HG03095 (cell line): ENCODE results near the gene TBR1.

Experiments used
- ATAC-seq: cut with Tn5 transposase; IDR thresholded peaks from one replicate; pipeline ENCODE4 v1.9.1; 2021; ENCODE audit warnings: moderate library complexity; ENCODE audit not compliant: unreplicated experiment

The TBR1 gene

DNA sequence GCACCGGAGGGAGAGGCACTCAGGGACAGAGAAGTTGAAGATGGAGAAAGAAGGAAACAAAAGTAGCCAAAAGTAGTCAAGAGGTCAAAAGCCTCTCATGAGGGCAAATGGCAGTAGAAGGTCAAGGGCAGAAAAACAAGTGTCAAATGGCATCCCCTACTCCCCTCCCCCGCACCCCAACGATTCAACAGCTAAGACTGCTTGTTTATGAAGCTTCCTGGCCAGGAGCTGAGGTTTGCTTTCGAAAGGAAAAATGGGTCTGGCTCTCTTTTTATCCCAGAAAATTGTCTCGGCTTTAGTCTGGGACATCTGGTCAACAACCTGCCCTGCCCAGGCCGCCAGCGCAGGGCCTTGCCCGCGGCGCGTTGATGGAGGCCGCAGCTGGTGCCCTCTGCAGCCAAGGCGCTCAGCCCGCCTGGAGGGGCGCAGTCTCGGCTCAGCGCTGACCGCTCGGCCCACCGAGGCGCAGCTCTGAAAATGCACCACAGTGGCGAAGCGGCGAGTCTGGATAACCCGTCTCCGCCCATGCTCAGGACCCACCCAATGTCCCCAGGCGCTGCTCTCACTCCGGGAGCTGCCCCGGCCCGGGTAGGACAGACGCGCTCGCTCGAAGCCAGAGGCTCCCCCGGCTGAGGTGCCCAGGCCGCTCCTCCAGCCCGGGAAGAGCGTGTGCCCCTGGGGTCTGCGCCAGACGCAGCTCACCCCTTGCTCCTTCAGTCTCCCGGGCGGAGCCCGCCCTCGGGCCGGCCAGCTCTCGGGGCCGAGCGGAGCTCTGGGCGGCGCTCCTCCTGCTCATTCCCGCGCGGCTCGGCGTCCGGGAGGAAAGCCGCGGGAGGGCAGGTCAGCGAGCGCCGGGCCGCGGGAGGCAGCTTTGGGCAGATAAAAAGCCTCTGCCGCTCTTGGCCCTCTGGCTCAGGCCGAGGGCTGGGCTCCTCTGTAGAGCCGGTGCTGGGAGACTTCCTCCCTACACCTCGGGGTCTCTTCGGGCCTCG lies 1.8 kb upstream of the TBR1 start:
- ATAC-seq = peak; percentile 42

DNA sequence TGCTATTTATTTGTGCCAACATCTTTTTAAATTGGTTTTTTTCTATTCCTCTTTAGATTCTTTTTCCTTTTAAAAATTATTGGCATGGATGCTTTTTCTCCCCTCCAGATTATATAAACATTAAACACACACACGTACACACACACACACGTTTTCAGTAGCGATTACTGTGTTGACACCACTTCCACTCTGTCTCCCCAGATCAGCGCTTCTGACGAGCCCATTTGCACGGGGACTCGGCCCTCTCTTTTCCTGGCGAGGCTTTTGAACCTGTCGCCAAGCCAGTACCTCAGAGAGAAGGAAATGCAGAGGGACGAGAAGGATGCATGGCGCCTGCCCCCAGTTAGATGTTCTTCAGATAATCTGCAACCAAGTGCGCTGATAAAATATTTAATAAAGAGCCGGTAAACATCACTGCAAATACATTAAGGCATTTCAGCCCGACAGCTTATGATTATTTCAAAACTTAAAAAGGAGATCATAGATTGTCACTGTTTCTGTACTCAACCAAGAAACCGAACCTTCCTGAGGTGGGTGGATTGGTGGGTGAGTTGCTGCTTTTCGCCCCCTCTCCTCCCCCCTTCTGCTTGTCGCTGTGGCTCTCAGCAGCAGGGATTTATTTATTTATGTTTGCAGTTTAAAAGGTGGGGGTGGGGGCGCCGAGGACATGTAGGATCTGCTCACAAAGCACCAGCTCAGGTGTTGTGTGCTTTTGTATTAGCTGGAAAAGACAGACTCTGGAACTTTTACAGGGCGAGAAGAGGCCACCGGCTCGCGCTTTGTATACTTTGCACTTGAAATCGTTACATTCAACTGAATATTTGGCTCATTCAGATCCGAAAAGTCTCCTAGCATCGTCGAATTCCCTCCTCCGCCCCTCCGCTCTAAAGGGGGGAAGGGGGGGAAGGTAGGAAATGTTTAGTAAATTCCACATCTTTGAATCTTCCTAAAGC lies 787 bp upstream of the TBR1 start:
- peak; percentile 36 for ATAC-seq

DNA sequence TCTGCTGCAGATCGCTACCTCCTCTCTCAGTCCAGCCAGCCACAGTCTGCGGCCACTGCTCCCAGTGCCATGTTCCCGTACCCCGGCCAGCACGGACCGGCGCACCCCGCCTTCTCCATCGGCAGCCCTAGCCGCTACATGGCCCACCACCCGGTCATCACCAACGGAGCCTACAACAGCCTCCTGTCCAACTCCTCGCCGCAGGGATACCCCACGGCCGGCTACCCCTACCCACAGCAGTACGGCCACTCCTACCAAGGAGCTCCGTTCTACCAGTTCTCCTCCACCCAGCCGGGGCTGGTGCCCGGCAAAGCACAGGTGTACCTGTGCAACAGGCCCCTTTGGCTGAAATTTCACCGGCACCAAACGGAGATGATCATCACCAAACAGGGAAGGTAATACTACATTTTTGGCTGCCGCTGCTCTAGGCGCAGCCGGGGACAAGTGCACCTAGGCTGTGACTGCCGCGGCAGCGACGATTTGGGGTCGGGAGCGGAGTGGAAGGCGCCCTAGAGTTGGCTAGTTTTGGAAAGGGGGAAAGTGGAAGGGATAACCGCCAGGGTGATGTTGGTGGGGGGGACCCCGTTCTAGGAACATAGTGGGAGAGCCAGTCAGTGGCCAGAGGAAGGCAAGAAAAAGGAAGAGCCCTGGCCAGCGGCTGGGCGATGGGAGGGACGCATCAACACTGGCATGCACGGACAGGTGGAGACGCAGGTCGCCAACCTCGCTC lies 776 bp downstream of the TBR1 start:
- ATAC-seq = no peak

DNA sequence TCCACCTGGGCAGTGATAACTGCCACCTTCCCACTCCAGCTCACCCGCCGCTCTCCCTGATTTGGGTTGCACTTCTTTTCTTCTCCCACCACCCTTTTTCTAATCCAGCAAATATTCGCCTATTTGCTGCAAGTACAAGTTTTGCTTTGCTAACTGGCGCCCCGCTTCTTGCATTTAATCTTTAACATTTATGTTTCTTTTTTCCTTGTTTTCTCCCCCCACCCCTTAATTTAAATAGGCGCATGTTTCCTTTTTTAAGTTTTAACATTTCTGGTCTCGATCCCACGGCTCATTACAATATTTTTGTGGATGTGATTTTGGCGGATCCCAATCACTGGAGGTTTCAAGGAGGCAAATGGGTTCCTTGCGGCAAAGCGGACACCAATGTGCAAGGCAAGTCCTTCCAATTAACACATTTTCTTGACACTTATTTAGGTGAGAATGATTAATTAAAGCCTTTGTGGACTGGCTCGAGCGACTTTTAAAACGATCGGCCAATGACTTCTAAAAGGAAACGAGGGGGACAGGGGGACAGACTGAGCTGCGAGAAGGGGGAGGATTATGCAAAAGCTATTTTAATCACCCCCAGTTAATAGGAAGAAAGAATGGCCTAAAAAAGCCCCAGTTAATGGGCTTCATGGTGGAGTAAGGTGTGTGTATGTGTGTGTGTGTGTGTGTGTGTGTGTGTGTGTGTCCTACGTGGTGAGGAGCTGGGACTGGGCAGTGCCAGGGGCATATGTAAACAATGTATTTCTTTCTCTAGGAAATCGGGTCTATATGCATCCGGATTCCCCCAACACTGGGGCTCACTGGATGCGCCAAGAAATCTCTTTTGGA lies 1.6 kb downstream of the TBR1 start:
- ATAC-seq = no peak

- no peak for ATAC-seq
Observed at GRCh38 chr2:161418275-161418714, 2.2 kb downstream of the TBR1 start.

DNA sequence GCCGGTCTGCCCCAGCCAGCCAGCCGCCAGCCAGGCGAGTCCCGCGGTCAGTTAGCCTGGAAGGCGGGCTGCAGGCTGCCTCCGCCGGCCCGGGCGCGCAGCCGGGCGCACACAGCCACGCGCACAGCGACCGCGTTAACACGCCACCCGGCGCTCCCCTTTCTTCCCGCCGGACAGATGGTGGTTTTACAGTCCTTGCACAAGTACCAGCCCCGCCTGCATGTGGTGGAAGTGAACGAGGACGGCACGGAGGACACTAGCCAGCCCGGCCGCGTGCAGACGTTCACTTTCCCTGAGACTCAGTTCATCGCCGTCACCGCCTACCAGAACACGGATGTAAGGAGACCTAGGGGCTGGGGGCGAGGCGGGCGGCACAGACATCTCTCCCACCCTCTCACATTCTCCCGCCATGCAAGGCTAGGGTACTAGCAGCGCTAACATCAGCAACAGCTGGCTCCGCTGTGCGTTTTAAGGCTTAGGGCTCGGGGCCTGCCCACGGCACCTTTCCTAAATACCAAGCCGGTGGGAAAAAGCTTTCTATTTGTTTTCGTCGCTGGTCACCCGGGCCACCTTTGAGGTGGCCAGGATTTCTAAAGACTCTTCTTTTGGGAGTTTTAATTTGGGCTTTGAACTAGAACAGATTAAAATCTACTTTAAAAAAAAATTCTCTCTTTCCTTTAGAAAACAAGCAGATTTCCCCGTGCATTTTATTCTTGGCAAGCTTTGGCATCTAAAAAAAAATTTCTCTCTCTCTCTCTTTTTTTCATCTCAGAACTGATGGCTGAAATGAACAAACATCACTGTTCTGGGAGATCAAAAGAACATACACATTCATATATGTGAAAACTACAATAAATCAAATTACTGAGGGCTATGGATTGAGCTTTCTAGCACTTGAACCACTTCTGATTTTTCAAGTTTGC lies 2.9 kb downstream of the TBR1 start:
- no peak for ATAC-seq

- no peak for ATAC-seq
Observed at GRCh38 chr2:161419638-161420190, 3.6 kb downstream of the TBR1 start.

- ATAC-seq = no peak
Observed at GRCh38 chr2:161420406-161421074, 4.4 kb downstream of the TBR1 start.

- no peak for ATAC-seq
Observed at GRCh38 chr2:161421686-161422085, 5.6 kb downstream of the TBR1 start.

GRCh38 chr2:161422816-161423403 lies 6.8 kb downstream of the TBR1 start:
- no peak for ATAC-seq

- no peak for ATAC-seq
Observed at GRCh38 chr2:161423421-161424393, 7.6 kb downstream of the TBR1 start.

DNA sequence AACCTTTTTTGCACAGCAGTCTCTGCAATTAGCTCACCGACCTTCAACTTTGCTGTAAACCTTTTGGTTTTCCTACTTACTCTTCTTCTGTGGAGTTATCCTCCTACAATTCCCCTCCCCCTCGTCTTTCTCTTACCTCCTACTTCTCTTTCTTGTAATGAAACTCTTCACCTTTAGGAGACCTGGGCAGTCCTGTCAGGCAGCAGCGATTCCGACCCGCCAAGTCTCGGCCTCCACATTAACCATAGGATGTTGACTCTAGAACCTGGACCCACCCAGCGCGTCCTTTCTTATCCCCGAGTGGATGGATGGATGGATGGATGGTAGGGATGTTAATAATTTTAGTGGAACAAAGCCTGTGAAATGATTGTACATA lies 8.3 kb downstream of the TBR1 start:
- ATAC-seq = no peak

DNA sequence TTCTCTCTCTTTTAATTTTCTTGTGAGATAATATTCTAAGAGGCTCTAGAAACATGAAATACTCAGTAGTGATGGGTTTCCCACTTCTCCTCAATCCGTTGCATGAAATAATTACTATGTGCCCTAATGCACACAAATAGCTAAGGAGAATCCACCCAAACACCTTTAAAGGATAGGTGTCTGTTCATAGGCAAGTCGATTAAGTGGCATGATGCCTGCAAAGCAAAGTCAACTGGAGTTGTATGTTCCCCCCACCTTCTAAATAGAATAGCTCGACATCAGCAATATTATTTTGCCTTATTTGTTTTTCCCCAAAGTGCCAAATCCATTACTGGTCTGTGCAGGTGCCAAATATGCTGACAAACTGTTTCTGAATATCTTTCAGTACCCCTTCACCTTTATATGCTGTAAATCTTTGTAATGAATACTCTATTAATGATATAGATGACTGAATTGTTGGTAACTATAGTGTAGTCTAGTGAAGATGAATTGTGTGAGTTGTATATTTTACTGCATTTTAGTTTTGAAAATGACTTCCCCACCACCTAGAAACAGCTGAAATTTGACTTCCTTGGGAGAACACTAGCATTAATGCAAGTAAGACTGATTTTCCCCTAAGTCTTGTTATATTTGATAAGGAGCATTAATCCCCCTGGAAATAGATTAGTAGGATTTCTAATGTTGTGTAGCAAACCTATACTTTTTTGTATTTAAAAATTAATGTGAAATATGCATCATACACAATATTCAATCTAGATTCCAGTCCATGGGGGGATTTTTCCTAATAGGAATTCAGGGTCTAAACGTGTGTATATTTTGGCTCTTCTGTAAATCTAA lies 9.0 kb downstream of the TBR1 start:
- ATAC-seq = no peak

GRCh38 chr2:161425728-161426454 lies 9.8 kb downstream of the TBR1 start:
- ATAC-seq = no peak

GRCh38 chr2:161426455-161426921 lies 10.4 kb downstream of the TBR1 start:
- no peak for ATAC-seq
